ENCODE results near the gene HJURP. TPM values are rescaled to one million over a fixed set of nuclear protein-coding genes. Genes with fewer than 3 reads are reported as not detected.

The HJURP gene
- total and polyA plus RNA-seq, 9 of the 15 experiments (the other 6 are each of a cell fraction or from before 2014, with no cell fraction given), result 13.8 to 102 (median 28.3) TPM

GRCh38 chr2:233844064-233844807 is 10.1 kb downstream of the HJURP start:
- no peak for TF ChIP-seq MED1 (CRISPR knock-in tag; IDR thresholded peaks at IDR 0.05; ENCODE audit: borderline replicate concordance)
- 0 out of 2 replicates have a peak, but pooled peaks have one; percentile 34 for TF ChIP-seq RBFOX2 (IDR thresholded peaks at IDR 0.05; ENCODE audit: low read depth, low read length)
- TF ChIP-seq EWSR1 (IDR thresholded peaks at IDR 0.05; ENCODE audit: borderline replicate concordance, low read depth, partially characterized antibody), result no peak
- no peak for TF ChIP-seq PTRF (tag; IDR thresholded peaks at IDR 0.05)
- no peak for TF ChIP-seq NFXL1 (CRISPR knock-in tag; IDR thresholded peaks at IDR 0.05)
- no peak for TF ChIP-seq ZNF766 (CRISPR knock-in tag; conservative IDR thresholded peaks at IDR 0.05)
- no peak for TF ChIP-seq E2F5 (CRISPR knock-in tag; IDR thresholded peaks at IDR 0.05)
- TF ChIP-seq MIER1 (IDR thresholded peaks at IDR 0.05; ENCODE audit: low read depth), result no peak
- no peak for TF ChIP-seq PML (IDR thresholded peaks at IDR 0.05; ENCODE audit: low read length)
- TF ChIP-seq HINFP (tag; conservative IDR thresholded peaks at IDR 0.05; ENCODE audit: low read depth), result no peak
- 0 out of 2 replicates have a peak, but pooled peaks have one; percentile 18 for TF ChIP-seq POLR2G (IDR thresholded peaks at IDR 0.05; ENCODE audit: low read depth, low read length)
- TF ChIP-seq ATF6 (CRISPR knock-in tag; IDR thresholded peaks at IDR 0.05), result no peak
- TF ChIP-seq CLOCK (CRISPR knock-in tag; IDR thresholded peaks at IDR 0.05; ENCODE audit: borderline replicate concordance), result no peak
- TF ChIP-seq ZNF24 (IDR thresholded peaks at IDR 0.05), result no peak
- H2AFZ ChIP-seq (ENCODE audit: low read depth, low read length), result no peak overlapping the region
- ChIA-PET POLR2A (no interaction called here), CTCF (ENCODE audit: low intra/inter-chr PET ratio) (no interaction called here)
- H3K36me3 ChIP-seq (ENCODE audit: control insufficient read depth, insufficient read depth, low read length), result peaks cover 98% of the 10 kb centered on the region
- H3K4me3 ChIP-seq, result no peak overlapping the region
- FAIRE-seq (no peak), DNase-seq (ENCODE audit: extremely low read depth in 1 of 4, low spot score in 3 of 4) (no peak), ATAC-seq (no peak)
- H3K79me2 ChIP-seq (ENCODE audit: control insufficient read depth, insufficient read depth, low read length), result peaks cover 80% of the 10 kb centered on the region
- H3K4me2 ChIP-seq (ENCODE audit: insufficient read depth, low read length), result no peak overlapping the region
- BruUV-seq (replicated peaks), result no TSS peak
- H4K20me1 ChIP-seq (replicated peaks; ENCODE audit: control insufficient read depth, insufficient read depth, low read length), result peaks cover 21% of the 10 kb centered on the region
- 90% methylated on average over 18 of the region's 19 CpGs for WGBS (ENCODE audit: insufficient coverage, low coverage, missing lambda C conversion rate)
- H3K4me1 ChIP-seq (replicated peaks in 1 of 2; ENCODE audit: control insufficient read depth in 2 of 2, insufficient read depth in 2 of 2, low read length in 2 of 2), result peaks cover 0 to 3% of the 10 kb centered on the region in 2 experiments; a peak in 1 of 5 replicates
- H3K27me3 ChIP-seq (ENCODE audit: control insufficient read depth in 2 of 2, insufficient read depth in 2 of 2, low read length in 2 of 2), result no peaks in the 10 kb centered on the region
- in situ Hi-C loops (cut with MboI) (no loop called here), intact Hi-C loops (cut with micrococcal nuclease) (no loop called here)
- no peaks in the 10 kb centered on the region for H3K9me3 ChIP-seq (replicated peaks; ENCODE audit: control insufficient read depth, insufficient read depth, low read depth, low read length)
- H3K27ac ChIP-seq (ENCODE audit: extremely low read depth, low read depth, low read length), result no peak overlapping the region
- no peak overlapping the region for H3K9ac ChIP-seq (ENCODE audit: insufficient read depth in 1 of 2, low read depth in 2 of 2, low read length in 2 of 2)
- H3K9me1 ChIP-seq (ENCODE audit: control insufficient read depth, insufficient read depth, low read length), result peaks cover 3% of the 10 kb centered on the region

Data from K562 (cell line).